Peyer's patch (tissue), 4 donors: Measurements from ENCODE around the gene HIPK4. TPM values are rescaled to one million over a fixed set of nuclear protein-coding genes. Genes with fewer than 3 reads are reported as not detected.

ENCODE experiments used
- DNase-seq, 3 donors: peaks; one replicate each; pipeline ENCODE4 v3.0.0-alpha.2; 2017 to 2019
- H3K27ac ChIP-seq, 4 donors: fragments of 200-600 bp; sonication (generic); one replicate each; pipeline ENCODE4 v1.5.1; 2016 to 2019
- H3K27me3 ChIP-seq, 2 donors: fragments of 200-600 bp; sonication (generic); one replicate each; pipeline ENCODE4 v1.5.1; 2019
- H3K36me3 ChIP-seq, 3 donors: fragments of 200-600 bp; sonication (generic); one replicate each; pipeline ENCODE4 v1.5.1; 2016 to 2019
- H3K4me1 ChIP-seq, 4 donors: fragments of 200-600 bp; sonication (generic); one replicate each; pipeline ENCODE4 v1.5.1; 2016 to 2019
- H3K4me3 ChIP-seq, 4 donors: fragments of 200-600 bp; sonication (generic); 1 replicate in 3 of 4; 2 replicates in 1 of 4; pipeline ENCODE4 v1.5.1; 2016 to 2019; ENCODE audit warnings: mild to moderate bottlenecking in 1 of 4
- H3K9me3 ChIP-seq, 4 donors: fragments of 200-600 bp; sonication (generic); one replicate each; pipeline ENCODE4 v1.5.1; 2016 to 2019; ENCODE audit warnings: mild to moderate bottlenecking in 1 of 4
- CTCF ChIP-seq, 6 experiments: fragments of 450-650 bp in 4 of 6; fragments of 200-600 bp in 2 of 6; sonication (generic) in 1 of 6; IDR thresholded peaks; one replicate each; pipeline ENCODE4 v1.5.1; 2017 to 2019; ENCODE audit warnings: antibody characterized with exemption in 6 of 6, mild to moderate bottlenecking in 3 of 6, moderate library complexity in 1 of 6
- POLR2A ChIP-seq, 2 donors: fragments of 450-650 bp; IDR thresholded peaks; one replicate each; pipeline ENCODE4 v1.5.1; 2017; ENCODE audit warnings: antibody characterized with exemption in 2 of 2, mild to moderate bottlenecking in 2 of 2, moderate library complexity in 2 of 2
- total RNA-seq, 4 donors: library from RNA; depleted of rRNA; stranded (reverse); fragments of >200 nt; gene quantifications; one replicate each; pipeline ENCODE4 v1.1.0, GENCODE V29; 2016

Gene HIPK4
- total RNA-seq, 4 donors from 2014 or later = not detected

- TF ChIP-seq CTCF (IDR thresholded peaks at IDR 0.05) = no peak
- TF ChIP-seq POLR2A (IDR thresholded peaks at IDR 0.05) = no peak
- peaks cover 0 to 17% (median 6%) of the 10 kb centered on the region in 4 donors for H3K4me1 ChIP-seq
- no peak overlapping the region for H3K27ac ChIP-seq
- no peak overlapping the region for H3K4me3 ChIP-seq
- DNase-seq = no peak
- no peaks in the 10 kb centered on the region for H3K9me3 ChIP-seq
- H3K36me3 ChIP-seq = no peaks in the 10 kb centered on the region
- no peaks in the 10 kb centered on the region for H3K27me3 ChIP-seq
Measured at GRCh38 chr19:40344422-40344821, 45.6 kb downstream of the HIPK4 start.

GRCh38 chr19:40342644-40343311, 47.2 kb downstream of the HIPK4 start:
- H3K9me3 ChIP-seq = no peaks in the 10 kb centered on the region
- no peak overlapping the region for H3K27ac ChIP-seq
- H3K4me1 ChIP-seq = peaks cover 0 to 11% (median 1%) of the 10 kb centered on the region in 4 donors
- no peaks in the 10 kb centered on the region for H3K36me3 ChIP-seq
- TF ChIP-seq CTCF (IDR thresholded peaks at IDR 0.05) = no peak
- TF ChIP-seq POLR2A (IDR thresholded peaks at IDR 0.05) = no peak
- H3K4me3 ChIP-seq = no peak overlapping the region
- no peak for DNase-seq
- no peaks in the 10 kb centered on the region for H3K27me3 ChIP-seq

GRCh38 chr19:40341601-40342482, 48.1 kb downstream of the HIPK4 start:
- H3K9me3 ChIP-seq = no peaks in the 10 kb centered on the region
- no peak overlapping the region for H3K27ac ChIP-seq
- H3K36me3 ChIP-seq = no peaks in the 10 kb centered on the region
- H3K4me1 ChIP-seq = peaks cover 0 to 3% (median 0%) of the 10 kb centered on the region in 4 donors
- TF ChIP-seq POLR2A (IDR thresholded peaks at IDR 0.05) = no peak
- TF ChIP-seq CTCF (IDR thresholded peaks at IDR 0.05) = no peak
- no peak overlapping the region for H3K4me3 ChIP-seq
- no peak for DNase-seq
- no peaks in the 10 kb centered on the region for H3K27me3 ChIP-seq

DNA sequence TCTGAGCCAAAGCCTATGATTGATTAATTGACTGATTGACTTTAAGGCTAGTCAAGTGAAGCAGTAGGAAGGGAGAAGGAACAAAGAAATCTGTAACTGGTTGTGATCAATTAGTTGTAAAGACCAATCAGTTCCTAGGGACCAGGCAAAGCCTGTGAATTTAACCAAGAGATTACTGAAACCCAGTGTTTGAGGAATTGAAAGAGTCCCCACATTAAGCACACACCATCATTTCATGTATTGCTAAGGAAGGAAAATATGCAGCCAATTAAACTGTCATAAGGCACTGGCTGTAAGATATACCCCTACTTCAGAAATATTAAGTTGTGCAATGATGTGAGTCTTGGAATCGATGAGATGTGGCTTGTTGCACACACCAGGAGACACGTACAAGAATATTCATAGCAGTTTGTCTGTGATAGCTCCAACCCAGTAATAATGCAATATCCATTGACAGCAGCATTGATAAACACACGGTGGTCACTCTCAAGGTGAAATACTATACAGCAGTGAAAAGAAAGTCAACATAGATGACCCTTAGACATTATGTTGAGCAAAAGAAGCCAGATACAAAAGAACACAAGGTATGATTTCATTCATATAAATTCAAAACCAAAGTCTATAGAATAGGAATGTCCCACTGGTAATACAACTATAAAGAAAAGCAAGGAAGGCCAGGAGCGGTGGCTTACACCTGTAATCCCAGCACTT, 50.8 kb downstream of the HIPK4 start:
- H3K4me1 ChIP-seq = no peaks in the 10 kb centered on the region
- H3K27me3 ChIP-seq = no peaks in the 10 kb centered on the region
- no peak overlapping the region for H3K4me3 ChIP-seq
- no peak for DNase-seq
- H3K9me3 ChIP-seq = no peaks in the 10 kb centered on the region
- TF ChIP-seq CTCF (IDR thresholded peaks at IDR 0.05) = no peak
- no peak for TF ChIP-seq POLR2A (IDR thresholded peaks at IDR 0.05)
- H3K36me3 ChIP-seq = peaks cover 0 to 10% (median 0%) of the 10 kb centered on the region in 3 donors
- H3K27ac ChIP-seq = no peak overlapping the region

GRCh38 chr19:40337594-40337993, 52.4 kb downstream of the HIPK4 start:
- H3K27ac ChIP-seq = no peak overlapping the region
- H3K36me3 ChIP-seq = peaks cover 0 to 25% (median 0%) of the 10 kb centered on the region in 3 donors
- TF ChIP-seq POLR2A (IDR thresholded peaks at IDR 0.05) (no peak), CTCF (IDR thresholded peaks at IDR 0.05) (no peak)
- DNase-seq = no peak
- no peak overlapping the region for H3K4me3 ChIP-seq
- no peaks in the 10 kb centered on the region for H3K27me3 ChIP-seq
- H3K4me1 ChIP-seq = no peaks in the 10 kb centered on the region
- no peaks in the 10 kb centered on the region for H3K9me3 ChIP-seq
